Measurements from ENCODE around the gene CORIN.

GRCh38 chr4:47873877-47874541 is 36.1 kb upstream of the CORIN start:
- no peak for TF ChIP-seq YY1 (IDR thresholded peaks at IDR 0.05; ENCODE audit: extremely low read depth, insufficient replicate concordance, low read depth, low read length)
- TF ChIP-seq REST (IDR thresholded peaks at IDR 0.05; ENCODE audit: low read depth), result no peak
- TF ChIP-seq CTCF (IDR thresholded peaks at IDR 0.05 in 2 of 3, conservative IDR thresholded peaks at IDR 0.05 in 1 of 3; ENCODE audit: borderline replicate concordance in 1 of 3, insufficient read depth in 1 of 3, low read depth in 2 of 3, low read length in 2 of 3), result no peak
- TF ChIP-seq SP1 (IDR thresholded peaks at IDR 0.05; ENCODE audit: low read depth), result no peak
- TF ChIP-seq POLR2AphosphoS5 (IDR thresholded peaks at IDR 0.05; ENCODE audit: low read depth, low read length), result no peak
- no peak for TF ChIP-seq EGR1 (IDR thresholded peaks at IDR 0.05; ENCODE audit: low read depth)

Measured in HCT116 (cell line).